Ishikawa (cell line): ENCODE measurements around the gene ELMO1.

Experiments
- CEBPB ChIP-seq: IDR thresholded peaks from 2 replicates; pipeline ENCODE4 v1.6.1; 2012
- CREB1 ChIP-seq: IDR thresholded peaks from 2 replicates; pipeline ENCODE4 v1.6.1; 2012; ENCODE audit warnings: low read depth
- EGR1 ChIP-seq: IDR thresholded peaks from 2 replicates; pipeline ENCODE4 v1.6.1; 2012
- EP300 ChIP-seq: IDR thresholded peaks from 2 replicates; pipeline ENCODE4 v1.6.1; 2012; ENCODE audit warnings: borderline replicate concordance
- MAX ChIP-seq: IDR thresholded peaks from 2 replicates; pipeline ENCODE4 v1.6.1; 2012
- REST ChIP-seq: IDR thresholded peaks from 2 replicates; pipeline ENCODE4 v1.6.1; 2012; ENCODE audit warnings: low read depth, mild to moderate bottlenecking
- TAF1 ChIP-seq: IDR thresholded peaks from 2 replicates; pipeline ENCODE4 v1.6.1; 2012; ENCODE audit warnings: low read depth, mild to moderate bottlenecking
- TEAD4 ChIP-seq: IDR thresholded peaks from 2 replicates; pipeline ENCODE4 v1.6.1; 2012
- USF1 ChIP-seq: IDR thresholded peaks from 2 replicates; pipeline ENCODE4 v1.6.1; 2012
- YY1 ChIP-seq: IDR thresholded peaks from 2 replicates; pipeline ENCODE4 v1.6.1; 2012; ENCODE audit warnings: low read depth

- TF ChIP-seq YY1 (no peak), EP300 (no peak), REST (no peak), CEBPB (no peak), USF1 (no peak), MAX (no peak), CREB1 (no peak), EGR1 (no peak), TAF1 (no peak), TEAD4 (no peak)
Observed at GRCh38 chr7:36971515-36972139, 477.0 kb downstream of the ELMO1 start.
